Caco-2 (cell line): ENCODE results near the gene CEBPA. TPM values are rescaled to one million over a fixed set of nuclear protein-coding genes. Genes with fewer than 3 reads are reported as not detected.

Experiments
- Bru-seq: library from RNA; stranded (reverse); fragments of 400-500 nt; gene quantifications from one replicate; lab custom pipeline; 2021; lab: Mats Ljungman, UMichigan
- BruChase-seq, 2 experiments: library from RNA; stranded (reverse); fragments of 400-500 nt; gene quantifications; one replicate each; lab custom pipeline; 2021; lab: Mats Ljungman, UMichigan
- BruUV-seq: library from RNA; stranded (reverse); fragments of 400-500 nt; replicated peaks from 2 replicates; lab custom pipeline; 2021; lab: Mats Ljungman, UMichigan
- CTCF ChIA-PET: fragments of 300-600 bp; sonication (Branson Sonifier 250); formaldehyde crosslinking; loops from one replicate; lab custom pipeline; 2022; ENCODE audit warnings: antibody characterized with exemption; lab: Charles Lee
- POLR2A ChIA-PET: fragments of 300-600 bp; sonication (Branson Sonifier 250); formaldehyde crosslinking; loops from one replicate; lab custom pipeline; 2022; ENCODE audit warnings: antibody characterized with exemption; lab: Charles Lee
- DNase-seq, 2 experiments: peaks; one replicate each; pipeline versions ENCODE4 v3.0.0 to v3.0.0-alpha.2; 2020 to 2022
- H3K27me3 ChIP-seq: replicated peaks from 2 replicates; pipeline ENCODE4 v1.6.0; 2011; ENCODE audit warnings: low read length; ENCODE audit not compliant: control insufficient read depth, insufficient read depth
- H3K36me3 ChIP-seq: 2 replicates; pipeline ENCODE4 v1.5.1; 2011; ENCODE audit warnings: low read length; ENCODE audit not compliant: control insufficient read depth, insufficient read depth
- H3K4me1 ChIP-seq: fragments of 250-450 bp; sonication (Bioruptor Pico); 2 replicates; pipeline ENCODE4 v1.5.1; 2020; ENCODE audit warnings: mild to moderate bottlenecking
- H3K4me3 ChIP-seq: 2 replicates; pipeline ENCODE4 v1.5.1; 2011; ENCODE audit warnings: low read depth, mild to moderate bottlenecking, control low read depth, low read length
- H3K9me3 ChIP-seq: fragments of 250-450 bp; sonication (Bioruptor Pico); 2 replicates; pipeline ENCODE4 v1.5.1; 2020; ENCODE audit warnings: mild to moderate bottlenecking, moderate library complexity
- H3K27ac Mint-ChIP-seq: one replicate; pipeline ENCODE4 v1.8.0; 2022; ENCODE audit warnings: mixed read lengths; ENCODE audit not compliant: unreplicated experiment
- H3K27me3 Mint-ChIP-seq: one replicate; pipeline ENCODE4 v1.8.0; 2022; ENCODE audit warnings: mixed read lengths; ENCODE audit not compliant: insufficient read depth, unreplicated experiment
- H3K36me3 Mint-ChIP-seq: one replicate; pipeline ENCODE4 v1.8.0; 2022; ENCODE audit warnings: mild to moderate bottlenecking, mixed read lengths; ENCODE audit not compliant: insufficient read depth, unreplicated experiment
- H3K4me1 Mint-ChIP-seq: one replicate; pipeline ENCODE4 v1.8.0; 2022; ENCODE audit warnings: low read depth, mixed read lengths; ENCODE audit not compliant: unreplicated experiment
- H3K4me3 Mint-ChIP-seq: one replicate; pipeline ENCODE4 v1.8.0; 2022; ENCODE audit warnings: mild to moderate bottlenecking, moderate library complexity, mixed read lengths; ENCODE audit not compliant: unreplicated experiment
- H3K9me3 Mint-ChIP-seq: one replicate; pipeline ENCODE4 v1.8.0; 2022; ENCODE audit warnings: mixed read lengths; ENCODE audit not compliant: unreplicated experiment
- CTCF ChIP-seq, 2 experiments: fragments of 200-600 bp in 1 of 2; IDR thresholded peaks; 1 replicate in 1 of 2; 2 replicates in 1 of 2; pipeline versions ENCODE4 v1.5.1 to v1.8.0; 2011 to 2022; ENCODE audit warnings: antibody characterized with exemption in 1 of 2, control low read depth in 1 of 2, inconsistent platforms in 1 of 2, low read depth in 1 of 2, low read length in 1 of 2, mild to moderate bottlenecking in 1 of 2, moderate library complexity in 1 of 2; ENCODE audit not compliant: insufficient read depth in 1 of 2, severe bottlenecking in 1 of 2, unreplicated experiment in 1 of 2
- intact Hi-C: fragments of 100-400 bp; cut with micrococcal nuclease; formaldehyde crosslinking; loops from one replicate; pipeline ENCODE4 v1.10.0; 2022; ENCODE audit not compliant: unreplicated experiment
- long read RNA-seq: library from polyadenylated mRNA; stranded (forward); transcript quantifications from one replicate; pipeline ENCODE4 v2.0.0, GENCODE V29; 2022
- total RNA-seq: library from RNA; stranded (reverse); gene quantifications from 2 replicates; pipeline ENCODE4 v1.2.3, GENCODE V29; 2022

Gene CEBPA
- 97.9 and 110 TPM in 2 replicates for total RNA-seq
- percentile 95 among the genes with signal in this experiment for Bru-seq, nascent RNA
- BruChase-seq, experiment 1, labeled RNA remaining after a 2-hour chase, result percentile 99 among the genes with signal in this experiment
- BruChase-seq, experiment 2, labeled RNA remaining after a 6-hour chase, result percentile 90 among the genes with signal in this experiment
- long read RNA-seq, transcript CEBPA-201 (1 exons, 2,631 nt), result major isoform, 46 of 46 reads
- long read RNA-seq, partial matches to known transcripts, result 0 of 46 reads
- long read RNA-seq, other reads (novel, unspliced or antisense), result 0 of 46 reads

GRCh38 chr19:33302175-33302973, at the start of gene CEBPA:
CEBPA (minus strand) TSS chr19:33302534; CDS start chr19:33302414, 120 bp downstream.
- intact Hi-C loops, result loop anchor here (1.0 to 5.0 kb wide), 8 partner anchors 9 to 125 kb away; no protein-coding TSS in a partner anchor
- peak; percentile 90 to 97 for DNase-seq
- H3K36me3 ChIP-seq, result peaks cover 4% of the 10 kb centered on the region
- H3K27me3 ChIP-seq, result no peaks in the 10 kb centered on the region
- ChIA-PET POLR2A (interaction anchor here (0.6 to 2.3 kb wide), 22 partner anchors 9 to 220 kb away, joined by 3 to 82 read pairs (median 5); partner anchors contain the start of genes CEBPG and PEPD), CTCF (interaction anchor here (0.7 to 2.2 kb wide), 15 partner anchors 8 to 125 kb away, joined by 3 to 32 read pairs (median 6); partner anchors contain the start of gene CEBPG)
- TF ChIP-seq CTCF (IDR thresholded peaks at IDR 0.05; ENCODE audit: insufficient read depth in 1 of 2, low read depth in 1 of 2, low read length in 1 of 2, severe bottlenecking in 1 of 2, unreplicated experiment in 1 of 2), result peak; percentile 63 to 75
- Mint-ChIP-seq H3K4me3 (peak within 1 kb of the TSS; percentile 85), H3K9me3 (peaks cover 4% of the 10 kb centered on the region), H3K4me1 (peaks cover 49% of the 10 kb centered on the region), H3K36me3 (peaks cover 42% of the 10 kb centered on the region), H3K27me3 (no peaks in the 10 kb centered on the region), H3K27ac (peak within 1 kb of the TSS; percentile 73)
- no peaks in the 10 kb centered on the region for H3K9me3 ChIP-seq
- BruUV-seq, result no TSS peak
- H3K4me3 ChIP-seq, result peak within 1 kb of the TSS; percentile 87
- H3K4me1 ChIP-seq, result peaks cover 55% of the 10 kb centered on the region

DNA sequence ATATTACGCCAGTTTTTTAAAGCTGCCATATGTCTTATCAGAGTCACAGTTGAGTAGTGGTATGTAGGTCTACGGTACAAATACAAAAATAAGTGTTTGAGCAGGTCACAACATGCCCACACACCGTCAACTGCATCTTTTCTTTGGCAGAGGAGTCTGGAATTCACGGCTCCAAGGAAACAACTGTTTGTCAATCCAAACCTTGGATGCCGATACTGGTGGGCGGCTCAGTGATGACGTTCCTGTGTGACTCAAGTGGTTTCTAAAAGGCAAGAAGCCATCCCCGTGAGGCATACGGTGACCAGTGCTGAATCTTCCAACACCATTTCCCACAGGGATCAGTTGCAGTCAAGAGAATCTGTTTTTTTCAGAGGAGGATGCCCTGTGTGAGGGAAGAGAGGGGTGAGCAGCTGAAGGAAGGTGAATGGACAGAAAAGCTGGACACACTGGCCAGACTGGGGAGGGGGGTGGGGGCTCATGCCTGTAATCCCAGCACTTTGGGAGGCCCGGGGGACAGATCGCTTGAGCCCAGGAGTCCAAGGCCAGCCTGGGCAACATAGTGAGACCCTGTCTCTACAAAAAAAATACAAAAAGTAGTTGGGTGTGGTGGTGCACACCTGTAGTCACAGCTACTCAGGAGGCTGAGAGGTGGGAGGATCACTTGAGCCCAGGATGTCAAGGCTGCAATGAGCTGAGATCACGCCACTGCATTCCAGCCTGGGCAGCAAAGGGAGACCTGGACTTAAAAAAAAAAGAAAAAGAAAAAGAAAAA, 48.4 kb upstream of the CEBPA start:
- Mint-ChIP-seq H3K4me1 (no peaks in the 10 kb centered on the region), H3K4me3 (no peak overlapping the region), H3K27ac (no peak overlapping the region), H3K36me3 (peaks cover under 1% of the 10 kb centered on the region), H3K27me3 (no peaks in the 10 kb centered on the region), H3K9me3 (peaks cover 6% of the 10 kb centered on the region)
- no peak overlapping the region for H3K4me3 ChIP-seq
- DNase-seq, result no peak
- H3K27me3 ChIP-seq, result no peaks in the 10 kb centered on the region
- ChIA-PET POLR2A (no interaction called here), CTCF (interaction anchor here (0.6 kb wide), 1 partner anchor 103 kb away, joined by 4 read pairs; no protein-coding TSS in a partner anchor)
- TF ChIP-seq CTCF (IDR thresholded peaks at IDR 0.05; ENCODE audit: insufficient read depth in 1 of 2, low read depth in 1 of 2, low read length in 1 of 2, severe bottlenecking in 1 of 2, unreplicated experiment in 1 of 2), result no peak
- intact Hi-C loops, result no loop called here
- peaks cover 4% of the 10 kb centered on the region for H3K9me3 ChIP-seq
- H3K4me1 ChIP-seq, result no peaks in the 10 kb centered on the region
- no TSS peak for BruUV-seq
- no peaks in the 10 kb centered on the region for H3K36me3 ChIP-seq
